UCSD-AML1 (cell line): ENCODE measurements around the gene PPTC7.
"Not testable (repeated sequence)": the region's sequence is repeated elsewhere in the genome, so short reads cannot be mapped to it uniquely, and the experiment has no call there.

ENCODE experiments used
- DNase-seq: peaks from one replicate; lab custom pipeline; 2025; ENCODE audit not compliant: unreplicated experiment; lab: John Stamatoyannopoulos, UW

PPTC7 gene

DNA sequence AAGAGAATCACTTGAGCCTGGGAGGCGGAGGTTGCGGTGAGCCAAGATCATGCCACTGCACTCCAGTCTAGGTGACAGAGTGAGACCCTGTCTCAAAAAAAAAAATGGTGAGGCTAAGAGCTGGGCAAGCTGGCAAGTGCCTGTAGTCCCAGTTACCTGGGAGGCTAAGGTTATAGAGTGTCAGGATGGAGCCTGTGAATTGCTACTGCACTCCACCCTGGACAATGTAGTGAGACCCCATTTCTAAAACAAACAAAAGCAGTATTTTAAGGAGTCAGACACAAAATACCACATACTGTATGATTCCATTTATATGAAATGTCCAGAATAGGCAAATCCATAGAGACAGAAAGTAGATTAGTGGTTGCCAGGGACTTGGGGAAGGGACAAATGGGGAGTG lies 4.0 kb upstream of the PPTC7 start:
- not testable (repeated sequence) for DNase-seq

DNA sequence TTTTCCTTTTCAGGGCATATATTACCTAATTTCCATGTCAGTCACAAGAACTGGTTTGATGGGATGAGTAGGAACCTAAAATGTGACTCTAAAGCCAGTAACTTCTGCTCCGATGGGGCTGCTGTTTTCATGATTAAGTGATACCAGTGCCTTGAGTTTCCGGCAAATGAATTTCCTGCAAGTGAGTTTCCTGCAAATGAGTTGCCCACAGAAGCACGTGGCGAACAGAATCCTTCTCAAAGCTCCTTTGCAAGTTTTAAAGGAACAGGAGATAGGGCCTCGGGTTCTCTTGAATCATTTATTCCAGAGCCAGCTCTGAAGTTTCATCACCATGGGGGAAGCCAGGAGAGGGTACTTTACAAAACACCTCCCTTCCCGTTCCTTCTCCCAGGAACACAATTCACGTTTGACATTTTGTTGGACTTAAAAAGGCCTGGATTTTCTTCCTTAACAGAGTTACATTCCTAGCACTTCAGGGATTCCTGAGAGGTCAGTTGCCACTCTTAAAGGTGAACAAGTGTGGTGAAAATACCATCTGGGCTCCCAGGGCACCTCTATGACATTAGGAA lies 2.2 kb upstream of the PPTC7 start:
- DNase-seq = peak; percentile 50

DNA sequence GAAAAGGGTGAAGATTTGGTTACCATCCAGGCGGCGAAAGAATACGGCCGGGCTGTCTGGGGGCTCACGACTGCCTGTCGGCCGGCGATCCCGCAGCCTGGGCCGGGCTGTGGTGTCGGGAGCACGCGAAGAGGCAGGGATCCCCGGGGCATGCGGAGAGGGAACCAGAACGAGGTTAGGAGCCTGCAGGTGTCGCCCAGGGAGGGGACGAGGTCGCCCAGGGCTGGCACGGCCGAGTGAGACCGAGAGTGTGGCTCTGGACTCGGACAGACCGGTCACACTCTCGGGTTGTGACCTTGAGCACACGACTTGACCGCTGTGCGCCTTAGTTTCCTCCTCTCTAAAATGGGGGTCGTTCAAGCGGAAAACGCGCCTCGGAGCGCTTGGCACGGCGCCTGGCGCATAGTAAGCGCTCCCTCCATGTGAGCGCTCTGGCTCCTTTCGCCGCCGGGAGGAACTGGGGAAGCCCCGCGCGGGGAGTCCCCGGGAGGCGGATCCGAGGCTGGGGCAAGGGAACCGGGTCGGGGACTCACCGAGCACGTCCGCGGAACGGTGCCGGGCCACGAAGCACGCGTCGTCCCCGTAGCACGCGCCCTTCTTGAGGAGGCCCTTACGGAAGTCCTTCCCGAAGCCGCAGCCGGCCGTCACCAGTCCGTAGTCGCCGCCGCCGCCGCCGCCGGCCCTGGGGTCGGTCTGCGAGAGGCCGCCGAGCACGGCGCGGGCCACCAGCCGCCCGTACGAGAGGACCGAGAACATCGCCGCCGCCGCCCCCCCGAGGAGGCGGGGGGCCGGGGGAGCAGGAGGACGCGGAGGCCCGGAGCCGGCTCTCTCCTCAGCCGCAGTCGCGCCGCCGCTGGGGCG lies 612 bp downstream of the PPTC7 start:
- DNase-seq = peak; percentile 60

DNA sequence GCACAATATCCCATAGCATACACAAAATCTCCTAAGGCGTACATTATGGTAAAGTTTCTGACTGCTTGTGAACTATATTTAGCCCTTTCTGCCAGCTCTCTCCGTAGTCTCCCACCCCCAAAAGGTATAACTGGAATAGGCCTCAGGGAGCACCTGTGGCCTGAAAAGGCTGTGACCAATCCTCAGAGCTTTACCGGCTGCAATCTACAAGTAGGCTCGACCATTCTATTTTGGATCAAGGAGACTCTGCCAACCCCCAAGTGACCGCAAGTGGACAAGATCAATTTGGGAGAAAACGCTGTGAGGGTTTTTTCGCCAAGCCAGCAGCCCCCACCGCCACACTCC lies 1.2 kb downstream of the PPTC7 start:
- DNase-seq = no peak

DNA sequence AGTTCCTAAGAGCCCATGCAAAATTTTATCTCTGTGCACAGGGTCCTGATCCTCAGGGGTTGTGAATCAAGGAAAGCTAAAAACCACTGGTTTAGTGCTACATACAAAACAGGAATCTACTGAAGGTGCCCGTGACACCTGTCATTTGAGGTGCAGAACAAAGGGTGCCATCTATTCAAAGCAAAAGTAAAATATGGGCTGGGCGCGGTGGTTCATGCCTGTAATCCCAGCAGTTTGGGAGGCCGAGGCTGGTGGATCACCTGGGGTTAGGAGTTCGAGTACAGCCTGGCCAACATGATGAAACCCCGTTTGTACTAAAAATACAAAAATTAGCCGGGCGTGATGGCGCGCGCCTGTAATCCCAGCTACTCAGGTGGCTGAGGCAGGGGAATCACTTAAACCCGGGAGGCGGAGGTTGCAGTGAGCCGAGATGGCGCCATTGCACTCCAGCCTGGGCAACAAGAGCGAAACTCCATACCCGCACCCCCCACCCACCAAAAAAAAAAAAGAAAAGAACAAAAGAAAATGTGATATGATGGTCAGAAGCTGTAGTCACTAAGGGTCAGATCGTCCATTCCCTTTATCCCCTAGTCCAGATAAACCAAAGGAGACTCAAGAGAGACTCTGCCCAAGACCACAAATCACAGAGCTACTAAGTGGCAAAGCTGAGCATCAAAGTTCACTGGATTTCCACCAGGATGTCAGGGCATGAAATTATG lies 3.4 kb downstream of the PPTC7 start:
- no peak for DNase-seq

DNA sequence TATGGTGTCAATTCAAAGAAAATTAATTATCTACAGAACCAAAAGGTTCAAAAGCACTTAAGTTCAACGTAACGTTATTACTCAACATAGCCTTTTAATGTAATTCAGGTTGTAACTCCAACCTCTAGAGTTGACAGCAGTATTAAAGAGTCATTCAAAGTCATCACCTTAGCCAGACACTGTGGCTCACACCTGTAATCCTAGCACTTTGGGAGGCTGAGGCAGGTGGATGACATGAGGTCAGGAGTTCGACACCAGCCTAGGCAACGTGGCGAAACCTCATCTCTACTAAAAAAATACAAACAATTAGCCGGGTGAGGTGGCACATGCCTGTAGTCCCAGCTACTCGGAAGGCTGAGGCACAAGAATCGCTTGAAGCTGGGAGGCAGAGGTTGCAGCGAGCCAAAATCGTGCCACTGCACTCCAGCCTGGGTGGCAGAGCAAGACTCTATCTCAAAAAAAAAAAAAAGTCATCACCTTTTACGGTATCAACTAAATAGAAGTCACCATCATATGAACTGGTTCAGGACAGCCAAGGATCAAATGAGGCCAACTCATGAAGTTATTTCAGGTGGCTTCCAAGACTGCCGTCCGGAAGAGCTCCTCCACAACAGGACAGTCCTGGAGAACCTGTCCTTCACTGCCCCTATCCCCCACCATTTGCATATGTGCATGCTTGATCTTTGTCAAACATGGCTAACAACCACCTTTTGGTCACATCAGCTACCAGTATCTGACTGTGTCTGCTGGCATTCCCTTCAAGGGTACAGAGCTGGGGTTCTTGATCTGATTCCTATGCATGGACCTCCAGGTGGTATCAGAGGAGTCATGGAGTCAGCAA lies 4.2 kb downstream of the PPTC7 start:
- no peak for DNase-seq

DNA sequence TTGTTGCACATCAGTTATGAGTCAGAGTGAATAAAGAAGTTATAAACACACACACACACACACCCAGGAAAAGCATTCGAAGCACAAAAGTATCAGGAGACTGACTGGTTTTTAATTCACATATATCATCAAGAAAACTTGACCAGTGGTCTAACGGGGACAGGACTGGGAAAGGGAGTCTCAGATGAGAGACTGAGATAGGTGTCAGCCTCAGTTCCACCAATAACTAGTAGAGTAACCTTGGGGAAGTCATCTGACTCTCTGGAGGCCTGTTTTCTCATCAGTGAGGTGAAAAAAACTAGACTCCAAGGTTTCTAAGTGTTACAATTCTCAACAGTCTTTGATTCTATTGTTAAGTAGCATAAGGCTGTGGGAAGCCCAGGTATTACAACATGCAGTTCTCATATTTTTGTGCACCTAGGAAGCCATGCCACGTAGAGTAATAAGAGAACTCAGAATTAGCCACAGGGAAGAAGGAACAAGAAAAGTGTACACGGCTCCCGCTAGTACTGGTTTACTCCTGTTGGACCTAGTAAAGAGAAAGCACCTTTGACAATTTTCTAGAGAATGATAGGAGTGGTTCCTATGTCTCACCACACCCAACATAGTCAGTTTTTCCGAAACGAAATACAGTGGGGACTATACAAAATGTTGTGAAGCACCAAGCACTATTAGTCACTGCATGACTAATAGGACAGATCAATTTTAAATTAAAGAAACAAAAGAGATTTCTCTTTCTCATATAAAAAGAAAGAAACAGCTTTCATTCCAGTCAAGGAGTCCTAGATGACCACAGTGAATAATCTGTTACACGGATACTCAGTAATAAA lies 5.0 kb downstream of the PPTC7 start:
- no peak for DNase-seq

DNA sequence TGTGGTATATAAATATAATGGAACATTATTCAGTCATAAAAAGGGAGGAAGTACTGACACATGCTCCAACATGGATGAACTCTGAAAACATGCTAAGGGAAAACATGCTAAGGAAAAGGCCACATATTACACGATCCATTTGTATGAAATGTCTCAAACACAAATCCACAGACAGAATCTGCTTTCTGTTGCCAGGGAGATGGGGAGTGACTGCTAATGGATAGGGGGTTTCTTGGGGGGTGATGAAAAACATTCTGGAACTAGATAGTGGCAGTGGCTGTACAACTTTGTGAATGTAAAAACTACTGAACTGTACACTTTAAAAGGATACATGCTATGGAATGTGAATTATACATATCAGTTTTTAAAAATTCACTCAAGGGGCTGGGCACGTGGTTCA lies 6.6 kb downstream of the PPTC7 start:
- DNase-seq = no peak

DNA sequence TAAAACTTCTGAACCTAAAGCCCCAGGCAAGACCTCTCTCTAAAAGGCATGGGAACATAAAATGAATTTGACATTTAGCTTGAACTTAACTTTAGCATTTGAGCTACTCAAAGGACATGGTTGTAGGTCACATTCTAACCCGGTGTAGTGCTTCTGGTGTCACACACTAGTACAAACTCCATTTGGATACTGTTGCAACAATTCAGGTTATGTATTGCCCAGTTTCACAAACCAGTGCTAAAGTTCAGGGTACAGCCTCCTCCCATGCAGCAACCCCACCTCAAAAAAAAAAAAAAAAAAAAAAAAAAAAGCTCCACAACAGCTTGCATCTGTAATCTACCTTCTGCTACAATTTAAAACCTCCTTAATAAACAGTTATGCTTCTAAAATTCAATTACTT lies 7.8 kb downstream of the PPTC7 start:
- DNase-seq = no peak

DNA sequence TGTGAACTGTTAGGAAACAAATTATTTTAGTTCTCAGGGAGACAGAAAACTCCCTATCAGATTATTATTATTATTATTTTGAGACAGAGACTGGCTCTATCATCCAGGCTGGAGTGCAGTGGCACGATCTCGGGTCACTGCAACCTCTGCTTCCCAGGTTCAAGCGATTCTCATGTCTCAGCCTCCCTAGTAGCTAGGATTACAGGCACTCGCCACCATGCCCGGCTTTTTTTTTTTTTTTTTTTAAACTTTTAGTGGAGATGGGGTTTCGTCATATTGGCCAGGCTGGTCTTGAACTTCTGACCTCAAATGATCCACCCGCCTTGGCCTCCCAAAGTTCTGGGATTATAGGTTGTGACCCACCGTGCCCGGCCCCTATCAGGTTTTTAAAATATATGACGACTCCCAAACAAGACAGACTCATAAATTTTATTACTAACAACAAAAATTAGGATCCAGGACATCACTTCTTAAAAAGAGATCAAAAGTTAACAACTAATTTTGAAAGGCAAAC lies 8.3 kb downstream of the PPTC7 start:
- not testable (repeated sequence) for DNase-seq

DNA sequence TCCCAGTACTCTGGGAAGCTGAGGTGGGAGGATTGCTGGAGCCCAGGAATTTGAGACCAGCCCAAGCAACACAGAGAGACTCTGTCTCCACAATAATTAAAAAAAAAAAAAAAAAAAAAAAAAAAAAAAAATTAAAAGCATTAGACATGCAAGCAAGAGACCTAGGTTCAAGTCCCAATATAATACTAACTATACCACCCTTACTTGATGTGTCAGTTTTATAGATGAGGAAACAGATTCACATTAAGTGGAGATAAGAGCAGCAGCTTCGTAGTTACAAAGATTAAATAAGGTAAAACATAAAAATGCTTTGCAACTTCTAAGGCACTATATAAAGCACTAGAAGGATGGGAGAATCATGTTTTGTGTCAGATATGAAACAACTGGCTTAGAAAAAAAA lies 9.1 kb downstream of the PPTC7 start:
- no peak for DNase-seq

DNA sequence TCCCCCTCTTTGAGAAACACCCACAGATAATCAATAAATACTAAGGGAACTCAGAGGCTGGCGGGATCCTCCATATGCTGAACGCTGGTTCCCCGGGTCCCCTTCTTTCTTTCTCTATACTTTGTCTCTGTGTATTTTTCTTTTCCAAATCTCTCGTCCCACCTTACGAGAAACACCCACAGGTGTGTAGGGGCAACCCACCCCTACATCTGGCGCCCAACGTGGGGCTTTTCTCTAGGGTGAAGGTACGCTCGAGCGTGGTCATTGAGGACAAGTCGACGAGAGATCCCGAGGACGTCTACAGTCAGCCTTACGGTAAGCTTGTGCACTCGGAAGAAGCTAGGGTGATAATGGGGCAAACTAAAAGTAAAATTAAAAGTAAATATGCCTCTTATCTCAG lies 12.3 kb downstream of the PPTC7 start:
- not testable (repeated sequence) for DNase-seq

DNA sequence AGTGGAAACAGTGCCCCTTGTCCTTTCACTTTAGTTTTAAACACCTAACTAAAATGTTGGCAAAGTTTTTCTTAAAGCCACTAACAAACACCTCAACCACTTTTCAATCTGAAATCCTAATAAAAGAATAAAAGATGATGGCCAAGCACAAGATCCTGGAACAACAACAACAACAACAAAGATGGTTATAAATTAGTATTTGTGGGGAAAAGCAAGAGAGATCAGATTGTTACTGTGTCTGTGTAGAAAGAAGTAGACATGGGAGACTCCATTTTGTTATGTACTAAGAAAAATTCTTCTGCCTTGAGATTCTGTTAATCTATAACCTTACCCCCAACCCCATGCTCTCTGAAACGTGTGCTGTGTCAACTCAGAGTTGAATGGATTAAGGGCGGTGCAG lies 13.3 kb downstream of the PPTC7 start:
- not testable (repeated sequence) for DNase-seq

DNA sequence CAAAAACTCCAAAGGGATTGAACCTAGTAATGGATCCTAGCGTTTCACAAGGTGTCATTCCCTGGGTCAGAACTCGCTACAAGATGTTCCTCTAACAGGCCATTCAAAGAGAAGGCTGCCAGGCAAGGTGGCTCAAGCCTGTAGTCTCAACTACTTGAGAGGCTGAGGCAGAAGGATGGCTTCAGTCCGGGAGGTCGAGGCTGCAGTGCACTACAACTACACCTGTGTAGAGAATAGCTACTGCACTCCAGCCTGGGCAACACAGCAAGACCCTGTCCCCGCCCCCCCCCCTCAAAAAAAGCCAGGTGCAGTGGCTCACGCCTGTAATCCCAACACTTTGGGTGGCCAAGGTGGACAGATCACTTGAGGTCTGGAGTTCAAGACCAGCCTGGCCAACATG lies 14.4 kb downstream of the PPTC7 start:
- no peak for DNase-seq

DNA sequence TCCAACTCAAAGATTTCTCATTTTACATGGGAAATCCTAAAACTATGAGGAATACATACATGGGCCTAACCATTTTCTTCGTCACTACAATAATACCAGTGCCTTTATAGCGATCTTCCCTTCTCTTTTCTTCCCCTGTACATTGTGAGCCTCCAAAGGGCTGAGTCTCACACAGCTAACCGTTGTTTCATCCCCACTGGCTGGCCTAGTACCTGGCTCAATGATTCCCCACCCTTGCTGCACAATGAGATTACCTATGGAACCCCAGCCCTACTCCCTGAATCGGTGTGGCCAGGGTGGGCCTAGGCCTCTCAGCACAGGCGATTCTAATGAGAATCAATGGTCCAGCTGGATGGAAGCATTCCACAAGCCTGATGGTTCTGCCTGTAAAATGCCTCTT lies 16.1 kb downstream of the PPTC7 start:
- no peak for DNase-seq

DNA sequence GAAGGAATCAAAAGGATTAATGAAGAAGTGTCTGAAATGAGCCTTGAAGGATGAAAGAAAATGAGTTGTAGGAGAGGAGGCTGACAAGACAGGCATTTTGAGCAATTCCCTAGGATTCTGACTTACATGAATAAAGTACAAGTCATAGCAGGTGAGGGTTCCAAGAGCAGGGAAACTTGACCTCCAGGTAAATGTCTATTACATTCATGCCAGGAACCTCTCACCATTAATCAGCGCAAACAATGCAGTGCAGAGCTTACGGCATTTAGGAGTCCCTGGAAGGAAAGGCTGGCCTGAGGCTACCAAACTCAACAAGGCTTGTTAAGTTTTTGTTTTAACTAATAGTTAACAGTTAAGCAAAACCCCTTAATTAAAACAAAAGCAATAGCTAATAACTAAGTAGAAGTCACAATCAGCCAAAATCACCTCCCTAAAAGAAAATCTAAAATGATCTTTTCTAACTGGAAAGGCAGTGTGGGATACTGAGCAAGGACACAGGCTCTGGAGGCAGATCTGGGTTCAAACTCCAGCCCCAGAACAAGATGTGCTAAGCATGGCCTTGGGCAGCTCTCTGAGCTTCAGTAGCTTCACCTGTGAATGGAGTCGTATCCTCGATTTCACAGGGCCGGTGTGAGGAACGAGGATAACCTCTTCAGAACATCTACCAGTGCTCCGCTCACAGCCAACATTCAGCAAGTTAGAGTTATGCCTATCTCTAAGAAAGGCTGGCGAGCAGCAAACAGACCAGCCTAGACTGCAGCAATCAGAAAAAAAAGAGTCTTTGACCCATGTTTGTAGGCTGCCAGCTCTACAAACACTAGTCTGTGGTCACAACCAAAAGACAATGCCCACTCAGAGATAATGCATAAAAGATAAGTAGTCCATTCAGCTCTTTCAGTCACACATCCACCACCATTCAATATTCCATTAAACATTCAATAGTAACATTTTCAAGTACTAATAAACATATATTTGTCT lies 16.9 kb downstream of the PPTC7 start:
- DNase-seq = no peak

DNA sequence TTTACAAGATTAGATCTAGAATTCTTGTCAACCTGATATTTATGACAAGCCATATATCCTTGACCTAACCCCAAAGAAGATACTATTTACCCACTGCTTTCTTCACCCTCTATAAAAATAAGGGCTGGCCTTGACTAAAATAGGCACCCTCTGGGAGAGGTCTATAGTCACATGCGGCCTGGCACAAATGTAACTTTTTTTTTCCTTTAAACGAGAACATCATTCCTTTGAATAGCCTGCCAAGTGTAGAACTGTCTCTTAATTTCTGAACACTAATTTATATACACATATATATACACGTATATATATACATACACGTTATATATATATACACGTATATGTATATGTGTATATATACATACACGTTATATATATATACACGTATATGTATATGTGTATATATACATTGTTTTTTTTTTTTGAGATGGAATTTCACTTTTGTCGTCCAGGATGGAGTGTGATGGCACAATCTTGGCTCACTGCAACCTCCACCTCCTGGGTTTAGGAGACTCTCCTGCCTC lies 18.6 kb downstream of the PPTC7 start:
- DNase-seq = no peak

DNA sequence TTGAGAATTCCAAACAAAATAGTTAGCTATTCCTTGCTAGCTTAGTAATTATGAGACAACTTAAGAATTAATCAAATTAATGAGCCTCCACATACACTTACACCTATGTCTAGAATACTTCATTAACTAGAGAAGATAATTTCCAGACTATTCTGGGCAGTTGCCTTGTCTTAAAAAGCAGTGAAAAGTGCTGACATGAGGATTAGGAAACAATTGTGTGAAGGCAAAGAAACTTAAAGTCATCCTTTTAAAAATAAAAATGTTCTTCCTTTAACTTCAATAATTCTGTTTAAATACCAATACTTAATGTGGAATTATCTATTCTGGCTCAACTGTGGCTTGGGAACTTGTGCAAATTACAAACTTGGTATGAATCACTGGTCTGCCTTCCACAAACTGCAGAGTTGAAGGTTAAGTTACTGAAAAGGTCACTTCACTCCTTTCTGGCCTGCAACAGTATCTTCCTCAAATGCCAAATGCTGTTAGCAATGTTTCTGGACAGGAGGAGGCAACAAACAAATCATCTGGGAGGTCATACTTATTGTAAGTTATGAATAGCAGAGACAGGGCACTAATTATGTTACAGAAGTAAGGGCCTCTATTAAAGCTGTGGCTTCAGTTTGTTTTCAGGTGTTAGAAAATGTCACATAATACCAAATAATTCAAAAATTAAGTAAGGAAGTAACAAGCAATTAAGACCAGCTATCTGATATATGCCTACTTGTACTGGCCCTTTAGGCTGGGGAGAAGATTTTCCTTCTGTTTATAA lies 19.2 kb downstream of the PPTC7 start:
- DNase-seq = no peak
